Measurements from ENCODE around the gene PDPR.
"Not testable (repeated sequence)": the region's sequence is repeated elsewhere in the genome, so short reads cannot be mapped to it uniquely, and the experiment has no call there.

The PDPR gene

GRCh38 chr16:70135796-70136195 is 21.7 kb downstream of the PDPR start:
- FAIRE-seq: not testable (repeated sequence)

- not testable (repeated sequence) for FAIRE-seq
Observed at GRCh38 chr16:70136595-70136994, 22.5 kb downstream of the PDPR start.

GRCh38 chr16:70142739-70143138 is 28.6 kb downstream of the PDPR start:
- not testable (repeated sequence) for FAIRE-seq

GRCh38 chr16:70143231-70143895 is 29.2 kb downstream of the PDPR start:
- not testable (repeated sequence) for FAIRE-seq

- not testable (repeated sequence) for FAIRE-seq
Observed at GRCh38 chr16:70147853-70148252, 33.7 kb downstream of the PDPR start.

- not testable (repeated sequence) for FAIRE-seq
Observed at GRCh38 chr16:70148453-70148852, 34.3 kb downstream of the PDPR start.

- FAIRE-seq: not testable (repeated sequence)
Observed at GRCh38 chr16:70149296-70149695, 35.2 kb downstream of the PDPR start.

- no peak for FAIRE-seq
Observed at GRCh38 chr16:70151391-70151790, 37.3 kb downstream of the PDPR start.

- no peak for FAIRE-seq
Observed at GRCh38 chr16:70151941-70152509, 37.9 kb downstream of the PDPR start.

GRCh38 chr16:70152578-70153302 is 38.6 kb downstream of the PDPR start:
- FAIRE-seq: no peak

GRCh38 chr16:70154736-70155135 is 40.6 kb downstream of the PDPR start:
- FAIRE-seq: not testable (repeated sequence)

GRCh38 chr16:70156207-70156978 is 42.3 kb downstream of the PDPR start:
- no peak for FAIRE-seq

- no peak for FAIRE-seq
Observed at GRCh38 chr16:70157105-70157476, 43.0 kb downstream of the PDPR start.

- FAIRE-seq: no peak
Observed at GRCh38 chr16:70157477-70158260, 43.5 kb downstream of the PDPR start.

GRCh38 chr16:70158261-70158939 is 44.3 kb downstream of the PDPR start:
- no peak for FAIRE-seq

- FAIRE-seq: no peak
Observed at GRCh38 chr16:70159355-70160348, 45.5 kb downstream of the PDPR start.

GRCh38 chr16:70160388-70160787 is 46.3 kb downstream of the PDPR start:
- FAIRE-seq: no peak

- no peak for FAIRE-seq
Observed at GRCh38 chr16:70160821-70161220, 46.7 kb downstream of the PDPR start.

GRCh38 chr16:70161350-70161749 is 47.2 kb downstream of the PDPR start:
- no peak for FAIRE-seq

GRCh38 chr16:70162041-70162451 is 47.9 kb downstream of the PDPR start:
- FAIRE-seq: no peak

GRCh38 chr16:70163596-70163995 is 49.5 kb downstream of the PDPR start:
- FAIRE-seq: no peak
